SJCRH30 (cell line): Measurements from ENCODE around the gene VRK1. TPM values are rescaled to one million over a fixed set of nuclear protein-coding genes. Genes with fewer than 3 reads are reported as not detected.

Experiments
- DNase-seq, 2 experiments: peaks; one replicate each; pipeline ENCODE4 v3.0.0-alpha.2; 2015 to 2020
- H3K27ac ChIP-seq: fragments of 250-450 bp; sonication (Bioruptor Pico); 2 replicates; pipeline ENCODE4 v1.5.1; 2020; ENCODE audit warnings: mild to moderate bottlenecking, moderate library complexity
- H3K27me3 ChIP-seq: fragments of 250-450 bp; sonication (Bioruptor Pico); 2 replicates; pipeline ENCODE4 v1.5.1; 2020; ENCODE audit warnings: mild to moderate bottlenecking, moderate library complexity
- H3K36me3 ChIP-seq: fragments of 250-450 bp; sonication (Bioruptor Pico); 2 replicates; pipeline ENCODE4 v1.5.1; 2020; ENCODE audit warnings: mild to moderate bottlenecking, moderate library complexity
- H3K4me1 ChIP-seq: fragments of 250-450 bp; sonication (Bioruptor Pico); 2 replicates; pipeline ENCODE4 v1.5.1; 2020; ENCODE audit warnings: mild to moderate bottlenecking, moderate library complexity
- H3K4me3 ChIP-seq: fragments of 250-450 bp; sonication (Bioruptor Pico); 2 replicates; pipeline ENCODE4 v1.5.1; 2020; ENCODE audit warnings: mild to moderate bottlenecking, moderate library complexity
- H3K9me3 ChIP-seq: fragments of 250-450 bp; sonication (Bioruptor Pico); replicated peaks from 2 replicates; pipeline ENCODE4 v1.5.1; 2020; ENCODE audit warnings: mild to moderate bottlenecking, moderate library complexity
- total RNA-seq: library from RNA; depleted of rRNA; stranded (reverse); fragments of >200 nt; shearing (Covaris generic); gene quantifications from 2 replicates; pipeline ENCODE4 v1.2.3, GENCODE V29; 2014

VRK1 gene
- total RNA-seq, 1 experiment from 2014 or later: 119 TPM

DNA sequence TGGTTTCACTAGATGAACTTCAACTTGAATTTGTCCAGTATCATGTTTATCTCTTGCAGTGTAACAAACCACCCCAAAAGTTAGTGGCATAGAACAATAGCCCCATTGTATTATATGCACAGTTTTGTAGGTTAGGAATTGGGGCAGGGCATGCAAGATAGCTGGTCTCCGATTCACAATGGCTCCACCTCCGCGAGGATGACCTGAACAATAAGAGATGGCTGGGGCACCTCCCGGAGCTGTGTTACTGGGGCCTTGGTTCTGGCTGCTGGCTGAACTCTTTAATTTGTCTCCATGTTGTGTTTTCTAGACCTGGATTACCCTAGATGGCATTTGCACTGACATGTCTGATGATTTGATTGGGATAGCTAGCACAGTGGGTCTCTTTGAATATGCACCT lies 20.4 kb upstream of the VRK1 start:
- Histone ChIP-seq H3K27ac (no peak overlapping the region), H3K27me3 (no peaks in the 10 kb centered on the region), H3K4me3 (no peak overlapping the region), H3K9me3 (no peaks in the 10 kb centered on the region), H3K36me3 (no peaks in the 10 kb centered on the region), H3K4me1 (peaks cover 10% of the 10 kb centered on the region)
- no peak for DNase-seq

DNA sequence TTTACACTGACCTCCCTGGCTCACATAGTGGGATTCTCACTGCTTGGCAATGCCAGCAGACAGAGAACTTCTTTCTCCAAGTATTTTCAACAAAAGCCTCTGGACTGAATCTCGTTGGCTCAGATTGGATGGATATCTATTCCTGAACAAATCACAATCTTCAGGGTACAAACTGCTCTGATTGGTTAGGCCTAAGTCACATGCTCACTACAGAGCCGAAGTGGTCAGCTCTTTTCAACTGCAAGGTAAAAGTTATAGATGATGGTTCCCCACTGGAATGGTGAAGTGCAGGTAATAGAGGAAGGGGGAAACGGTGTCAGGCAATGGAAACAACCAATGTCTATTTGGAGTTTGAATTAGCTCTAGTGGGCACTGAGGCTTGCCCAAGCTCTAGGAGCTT lies 16.7 kb upstream of the VRK1 start:
- no peak for DNase-seq
- Histone ChIP-seq H3K4me1 (peaks cover 35% of the 10 kb centered on the region), H3K4me3 (no peak overlapping the region), H3K27ac (no peak overlapping the region), H3K36me3 (no peaks in the 10 kb centered on the region), H3K27me3 (no peaks in the 10 kb centered on the region), H3K9me3 (no peaks in the 10 kb centered on the region)

DNA sequence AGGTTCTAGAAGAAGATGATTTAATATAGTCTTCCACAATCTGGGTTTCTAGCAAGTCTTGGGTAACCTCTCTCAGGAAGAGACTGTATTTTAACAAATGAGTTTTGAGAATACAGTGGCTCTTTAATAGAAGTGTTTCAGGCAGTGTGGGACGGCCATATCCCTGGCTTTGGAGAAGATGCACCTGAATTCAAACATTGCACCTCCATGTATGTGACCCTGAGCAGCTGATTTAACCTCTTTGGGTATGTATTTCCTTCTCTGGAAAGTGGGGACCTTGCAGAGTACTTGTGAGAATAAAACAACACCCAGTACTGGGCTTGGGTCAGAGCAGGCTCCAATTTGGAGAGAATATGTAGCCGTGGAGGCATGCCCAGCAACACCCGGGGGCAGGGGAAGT lies 15.8 kb upstream of the VRK1 start:
- DNase-seq: no peak
- H3K36me3 ChIP-seq: no peaks in the 10 kb centered on the region
- no peak overlapping the region for H3K4me3 ChIP-seq
- H3K4me1 ChIP-seq: peaks cover 35% of the 10 kb centered on the region
- H3K9me3 ChIP-seq: no peaks in the 10 kb centered on the region
- no peak overlapping the region for H3K27ac ChIP-seq
- H3K27me3 ChIP-seq: no peaks in the 10 kb centered on the region

DNA sequence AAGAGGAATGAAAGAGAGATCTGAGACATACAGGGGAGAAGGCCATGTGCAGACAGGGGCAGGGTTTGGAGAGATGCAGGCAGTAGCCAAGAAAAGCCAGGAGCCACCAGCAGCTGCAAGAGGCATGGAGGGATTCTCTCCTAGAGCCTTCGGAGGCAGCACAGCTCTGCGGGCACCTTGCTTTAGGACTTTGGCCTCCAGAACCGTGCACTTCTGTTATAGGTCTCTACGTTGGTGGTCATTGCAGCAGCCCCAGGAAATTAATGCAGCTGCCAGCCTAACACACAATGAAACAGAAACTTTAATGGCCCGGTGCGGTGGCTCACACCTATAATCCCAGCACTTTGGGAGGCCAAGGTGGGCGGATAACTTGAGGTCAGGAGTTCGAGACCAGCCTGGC lies 14.7 kb upstream of the VRK1 start:
- peak; percentile 90 to 95 for DNase-seq

DNA sequence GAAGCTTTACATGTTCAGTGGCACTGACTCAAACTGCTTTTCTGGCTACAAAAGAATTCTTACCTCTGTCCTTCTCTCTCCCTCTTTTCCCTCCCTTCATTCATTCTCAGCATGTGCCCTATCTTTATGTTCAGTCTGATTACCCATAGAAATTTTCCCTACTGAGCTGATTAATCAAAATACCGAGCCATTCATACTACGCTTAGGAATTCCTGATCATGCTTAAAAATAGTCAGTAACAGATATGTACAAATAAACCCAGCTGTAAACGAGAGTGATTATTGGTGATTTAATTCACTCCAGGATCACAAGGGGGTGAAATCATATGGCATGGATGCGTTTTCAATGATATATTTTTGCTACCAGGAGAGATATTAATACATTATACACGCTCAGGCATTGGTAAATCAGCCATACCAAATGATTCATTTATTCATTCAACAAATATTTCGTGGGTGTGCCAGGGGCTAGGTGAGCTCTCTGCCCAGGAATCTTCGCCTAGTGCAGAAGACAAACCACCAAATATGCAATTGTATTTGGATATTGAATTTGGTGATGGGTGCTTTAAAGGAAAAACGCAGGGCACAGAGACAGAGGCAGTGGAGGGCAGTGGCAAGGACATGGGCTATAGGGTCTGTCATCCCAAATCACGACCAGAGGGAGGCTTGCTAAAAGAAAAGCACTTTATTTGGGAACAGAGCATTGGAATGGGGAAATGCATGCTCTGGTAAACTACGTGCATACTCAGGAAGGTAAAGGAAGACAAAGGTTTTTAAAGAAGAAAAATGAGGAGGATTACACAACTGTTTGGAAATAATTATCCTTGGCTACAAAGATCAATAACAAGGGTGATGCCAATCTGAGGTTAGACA lies 13.9 kb upstream of the VRK1 start:
- DNase-seq: peak in 1 of 2 experiments; percentile 36

More for the DNA sequence above, 14.7 kb upstream of the VRK1 start:
- Histone ChIP-seq H3K36me3 (no peaks in the 10 kb centered on the region), H3K4me3 (no peak overlapping the region), H3K27me3 (no peaks in the 10 kb centered on the region), H3K27ac (peak overlapping the region; percentile 99), H3K4me1 (peaks cover 35% of the 10 kb centered on the region), H3K9me3 (no peaks in the 10 kb centered on the region)

DNA sequence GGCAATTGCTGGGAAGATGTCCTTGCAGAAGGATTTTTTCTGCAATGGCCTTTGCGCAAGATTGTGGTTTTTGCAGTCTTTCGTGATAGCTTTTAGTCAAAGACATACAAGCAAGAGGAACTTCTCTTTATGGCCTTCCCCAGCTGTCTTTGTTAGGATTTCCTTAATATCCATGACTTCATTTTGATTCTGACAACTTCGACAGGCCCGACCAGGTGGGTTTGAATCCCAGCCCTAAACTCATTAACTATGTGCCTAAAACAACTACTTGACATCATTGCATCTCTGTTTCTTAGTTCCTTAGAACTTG lies 13.3 kb upstream of the VRK1 start:
- peaks cover 35% of the 10 kb centered on the region for H3K4me1 ChIP-seq
- peak overlapping the region; percentile 99 for H3K27ac ChIP-seq
- H3K4me3 ChIP-seq: no peak overlapping the region
- H3K9me3 ChIP-seq: no peaks in the 10 kb centered on the region
- no peaks in the 10 kb centered on the region for H3K36me3 ChIP-seq
- no peaks in the 10 kb centered on the region for H3K27me3 ChIP-seq
- DNase-seq: peak; percentile 83 to 95

More for the DNA sequence above, 13.9 kb upstream of the VRK1 start:
- Histone ChIP-seq H3K4me1 (peaks cover 35% of the 10 kb centered on the region), H3K9me3 (no peaks in the 10 kb centered on the region), H3K27ac (peak overlapping the region; percentile 99), H3K36me3 (no peaks in the 10 kb centered on the region), H3K4me3 (no peak overlapping the region), H3K27me3 (no peaks in the 10 kb centered on the region)

DNA sequence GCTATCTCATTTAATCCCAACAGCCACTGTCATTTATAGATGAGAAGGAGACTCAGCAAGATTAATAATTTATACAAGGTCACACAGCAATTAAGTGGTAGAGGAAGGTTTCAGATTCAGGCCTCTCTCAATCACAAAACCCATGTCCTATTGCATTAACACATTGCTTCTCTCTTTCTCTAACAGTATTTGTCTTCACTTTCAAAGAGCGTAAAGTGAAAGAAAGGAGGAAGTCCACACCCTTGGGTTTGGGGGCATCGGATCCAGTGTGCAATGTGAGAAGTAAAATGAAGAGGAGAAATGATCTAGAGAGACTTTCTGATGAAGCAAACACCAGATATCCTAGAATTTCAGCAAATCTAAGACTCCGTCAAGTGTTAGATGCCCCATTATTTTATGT lies 7.0 kb upstream of the VRK1 start:
- Histone ChIP-seq H3K9me3 (no peaks in the 10 kb centered on the region), H3K27ac (no peak overlapping the region), H3K27me3 (no peaks in the 10 kb centered on the region), H3K36me3 (no peaks in the 10 kb centered on the region), H3K4me3 (no peak overlapping the region), H3K4me1 (no peaks in the 10 kb centered on the region; the same call in 1 of the 2 replicates)
- no peak for DNase-seq

DNA sequence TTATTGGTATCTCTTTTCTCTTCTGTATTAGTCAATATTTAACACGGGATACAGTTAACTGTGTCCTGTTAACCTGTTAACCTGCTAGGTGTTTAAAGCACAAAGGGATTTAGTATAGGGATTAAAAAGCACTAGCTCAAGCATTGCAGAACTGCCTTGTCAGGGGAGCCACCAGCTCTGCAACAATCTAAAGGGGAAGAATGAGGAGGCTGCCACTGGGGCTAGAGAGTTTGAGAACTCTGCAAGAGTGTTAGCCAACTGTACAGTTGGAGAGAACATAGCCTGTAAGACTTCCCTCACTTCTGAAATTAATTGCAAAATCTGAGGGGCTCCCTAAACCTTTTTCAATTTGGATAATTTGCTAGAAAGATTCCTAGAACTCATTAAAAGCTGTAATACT lies 6.5 kb upstream of the VRK1 start:
- Histone ChIP-seq H3K27me3 (no peaks in the 10 kb centered on the region), H3K4me3 (no peak overlapping the region), H3K4me1 (no peaks in the 10 kb centered on the region; the same call in 1 of the 2 replicates), H3K27ac (no peak overlapping the region), H3K9me3 (no peaks in the 10 kb centered on the region), H3K36me3 (no peaks in the 10 kb centered on the region)
- DNase-seq: no peak

DNA sequence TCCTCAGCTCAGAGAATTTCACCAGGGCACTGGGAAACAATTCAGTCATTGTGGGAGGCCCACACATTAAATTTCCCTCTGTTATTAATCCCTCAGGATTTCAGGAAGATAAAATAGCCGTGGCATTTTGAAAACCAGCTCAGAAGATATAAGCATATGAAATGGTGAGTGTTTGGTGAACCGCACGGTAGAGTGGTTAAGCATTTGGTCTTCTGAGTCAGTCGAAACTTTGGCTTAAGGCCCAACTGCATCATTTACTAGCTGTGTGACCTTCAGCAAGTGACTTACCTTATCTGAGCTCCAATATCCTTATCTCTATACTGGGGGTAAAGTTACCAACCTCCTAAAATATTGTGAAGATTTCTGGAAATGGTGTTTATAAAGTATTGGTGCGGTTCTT lies 5.2 kb upstream of the VRK1 start:
- Histone ChIP-seq H3K4me1 (peaks cover 2% of the 10 kb centered on the region), H3K27ac (no peak overlapping the region), H3K27me3 (no peaks in the 10 kb centered on the region), H3K9me3 (no peaks in the 10 kb centered on the region), H3K4me3 (no peak overlapping the region), H3K36me3 (no peaks in the 10 kb centered on the region)
- no peak for DNase-seq

DNA sequence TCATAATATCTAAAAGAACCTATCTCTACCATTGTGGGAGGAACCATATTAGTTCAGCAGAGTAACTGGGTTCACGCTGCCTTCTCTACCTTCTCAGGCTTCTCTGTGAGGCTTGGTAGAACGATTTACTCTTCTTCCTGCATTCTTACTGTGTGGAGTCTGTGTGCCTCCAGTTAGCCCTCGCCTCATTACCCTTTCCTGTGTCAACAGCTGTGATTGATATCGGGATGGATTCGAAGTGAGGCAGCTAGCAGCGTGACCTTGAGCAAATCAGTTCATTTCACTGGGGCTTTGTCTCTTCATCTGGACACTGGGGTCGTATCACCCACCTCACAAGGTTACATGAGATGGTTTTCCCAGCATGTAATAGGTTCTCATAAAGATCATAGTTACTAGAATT lies 4.6 kb upstream of the VRK1 start:
- no peak for DNase-seq
- Histone ChIP-seq H3K9me3 (no peaks in the 10 kb centered on the region), H3K27ac (no peak overlapping the region), H3K4me1 (peaks cover 2% of the 10 kb centered on the region), H3K4me3 (no peak overlapping the region), H3K36me3 (no peaks in the 10 kb centered on the region), H3K27me3 (no peaks in the 10 kb centered on the region)

DNA sequence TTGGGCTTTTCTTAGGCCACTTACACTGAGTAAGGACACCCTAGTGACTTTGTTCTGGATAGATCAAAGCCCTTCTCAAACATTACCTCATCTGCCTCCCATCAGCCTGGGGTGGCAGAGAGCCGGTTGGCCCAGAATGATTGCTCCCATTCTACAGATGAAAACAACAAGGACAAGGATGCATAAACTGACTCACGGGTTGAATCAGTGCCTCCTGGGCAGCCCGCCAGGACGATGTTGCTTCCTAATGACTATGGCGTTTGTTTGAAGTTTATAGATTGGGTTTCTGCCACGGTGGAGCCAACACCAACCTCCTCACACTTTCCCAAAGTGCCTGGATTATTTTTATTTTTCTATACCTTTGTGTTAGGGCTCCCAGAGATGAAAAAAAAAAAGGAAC lies 3.6 kb upstream of the VRK1 start:
- Histone ChIP-seq H3K4me3 (no peak overlapping the region), H3K27me3 (no peaks in the 10 kb centered on the region), H3K4me1 (peaks cover 2% of the 10 kb centered on the region), H3K27ac (no peak overlapping the region), H3K36me3 (no peaks in the 10 kb centered on the region), H3K9me3 (no peaks in the 10 kb centered on the region)
- no peak for DNase-seq

DNA sequence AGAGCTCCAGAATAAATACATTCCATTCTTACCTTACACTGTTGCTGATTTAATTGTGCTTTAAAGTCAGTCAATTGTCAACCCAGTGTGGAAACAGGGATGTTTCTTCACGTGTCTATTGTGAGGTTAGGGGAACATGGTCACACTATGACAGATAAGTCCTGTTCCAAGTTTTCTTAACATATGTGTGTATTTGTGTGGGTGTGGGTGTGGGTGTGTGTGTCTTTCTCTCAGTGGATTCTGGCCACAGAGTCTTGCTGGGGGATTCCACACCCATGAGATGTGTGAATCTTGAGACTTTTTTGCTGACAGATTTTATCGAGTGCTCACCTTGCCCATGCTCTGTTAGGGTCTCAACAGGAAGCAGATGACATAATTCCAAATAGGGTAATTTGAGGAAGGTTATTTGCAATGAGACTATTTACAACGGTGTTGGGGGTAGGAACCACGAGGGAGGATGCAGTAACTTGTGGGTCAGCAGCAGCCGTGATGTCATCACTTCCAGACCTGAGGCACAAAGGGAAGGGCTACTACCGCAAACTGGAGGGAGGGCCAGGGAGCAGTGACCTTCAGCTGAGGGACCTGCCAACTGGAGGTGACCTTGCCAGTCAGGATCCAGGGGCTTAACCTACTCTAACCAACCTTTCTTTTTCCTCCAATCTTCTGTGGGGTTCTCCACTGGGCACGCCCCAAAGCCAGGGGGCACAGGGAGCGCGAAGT lies 1.9 kb upstream of the VRK1 start:
- H3K4me1 ChIP-seq: peaks cover 2% of the 10 kb centered on the region
- no peak for DNase-seq
- H3K9me3 ChIP-seq: no peaks in the 10 kb centered on the region
- no peak overlapping the region for H3K4me3 ChIP-seq
- no peaks in the 10 kb centered on the region for H3K27me3 ChIP-seq
- H3K36me3 ChIP-seq: no peaks in the 10 kb centered on the region
- H3K27ac ChIP-seq: no peak overlapping the region

DNA sequence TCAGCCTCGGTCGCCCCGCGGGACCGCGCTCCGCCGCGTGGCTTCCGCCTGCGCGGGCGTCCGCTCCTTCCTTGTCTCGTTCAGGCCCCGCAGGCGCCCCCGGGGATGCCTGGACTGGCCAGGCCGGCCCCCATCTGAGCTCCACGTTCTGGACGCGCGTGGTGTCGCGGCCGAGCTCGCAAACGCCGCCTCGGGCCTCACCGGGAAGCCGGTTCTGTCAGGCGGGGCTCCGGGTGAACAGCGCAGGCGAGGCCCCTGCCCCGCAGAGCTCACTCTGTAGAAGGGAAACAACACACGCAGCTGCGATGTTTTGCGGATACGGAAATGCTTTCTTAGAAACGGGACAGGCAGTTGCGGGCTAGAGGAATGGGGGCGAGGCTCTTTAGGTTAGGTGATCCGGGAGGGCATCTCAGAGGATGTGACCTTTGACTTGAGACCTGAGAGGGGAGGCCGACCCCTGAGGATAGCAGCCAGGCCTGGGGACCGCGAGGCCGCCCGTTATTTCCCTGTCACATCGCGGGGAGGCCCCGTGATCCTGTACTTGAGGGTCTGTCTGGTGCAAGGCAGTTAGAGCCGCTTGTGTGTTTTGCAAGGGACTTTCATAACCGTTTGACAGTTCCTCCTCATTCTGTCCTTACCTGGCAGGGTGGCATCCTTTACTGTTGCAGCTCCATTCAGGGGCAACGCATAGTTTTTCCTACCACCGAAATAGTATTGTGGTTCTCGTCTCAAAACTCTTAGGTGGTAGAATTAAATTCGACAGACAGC lies 584 bp downstream of the VRK1 start:
- Histone ChIP-seq H3K36me3 (no peaks in the 10 kb centered on the region), H3K27me3 (no peaks in the 10 kb centered on the region), H3K4me3 (peak overlapping the region; percentile 94), H3K4me1 (peaks cover 2% of the 10 kb centered on the region), H3K27ac (peak overlapping the region; percentile 90), H3K9me3 (no peaks in the 10 kb centered on the region)
- DNase-seq: peak; percentile 33 to 50

DNA sequence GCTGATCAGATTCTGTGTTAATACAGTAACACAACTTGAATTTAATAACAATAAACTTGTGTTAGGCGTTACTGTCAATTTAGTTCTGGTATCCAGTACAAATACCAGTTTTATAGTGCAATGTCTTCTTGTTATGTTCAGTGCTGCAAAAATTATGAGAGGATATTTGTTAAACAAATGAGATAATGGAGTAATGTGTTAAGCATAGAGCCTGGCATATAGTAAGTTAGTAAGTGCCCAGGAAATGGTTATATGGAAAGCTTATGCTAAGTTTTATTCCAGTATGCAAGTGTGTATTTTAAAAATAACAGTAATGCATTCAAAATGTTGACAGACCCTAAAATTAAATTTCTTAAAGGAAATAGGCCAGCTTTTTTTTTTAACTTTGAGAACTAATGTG lies 1.8 kb downstream of the VRK1 start:
- no peaks in the 10 kb centered on the region for H3K9me3 ChIP-seq

DNA sequence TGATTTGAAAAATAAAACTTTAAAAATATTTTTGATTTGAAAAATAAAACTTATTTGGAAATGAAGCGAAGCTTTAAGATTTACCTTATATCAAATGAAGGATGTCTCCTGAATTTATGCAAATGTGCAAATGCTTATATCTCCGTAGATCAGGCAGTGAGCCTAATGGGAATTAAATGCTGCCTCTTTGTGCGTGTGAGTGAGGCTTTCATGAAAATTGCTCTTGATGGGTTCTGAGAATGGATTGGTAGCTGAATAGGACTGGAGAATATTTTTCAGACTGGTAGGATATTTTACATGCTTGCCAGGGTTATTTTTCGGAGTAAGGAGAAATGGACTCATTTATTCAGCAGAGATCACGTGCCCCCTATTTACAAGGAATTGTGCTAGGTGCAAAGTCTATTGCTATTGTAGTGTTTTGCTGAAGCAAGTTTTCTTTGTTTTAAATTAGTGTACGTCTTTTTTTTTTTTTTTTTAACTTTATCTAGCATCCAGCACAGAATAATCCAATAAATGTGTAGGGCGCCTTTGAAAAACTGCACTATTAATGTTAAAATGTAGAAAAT lies 2.4 kb downstream of the VRK1 start:
- no peak overlapping the region for H3K4me3 ChIP-seq
- no peaks in the 10 kb centered on the region for H3K9me3 ChIP-seq
- H3K27me3 ChIP-seq: no peaks in the 10 kb centered on the region
- peaks cover 2% of the 10 kb centered on the region for H3K4me1 ChIP-seq
- no peaks in the 10 kb centered on the region for H3K36me3 ChIP-seq
- H3K27ac ChIP-seq: no peak overlapping the region
- DNase-seq: no peak

More for the DNA sequence above, 1.8 kb downstream of the VRK1 start:
- DNase-seq: no peak
- Histone ChIP-seq H3K27ac (no peak overlapping the region), H3K4me1 (peaks cover 2% of the 10 kb centered on the region), H3K4me3 (peak overlapping the region; percentile 94), H3K27me3 (no peaks in the 10 kb centered on the region), H3K36me3 (no peaks in the 10 kb centered on the region)
